ENCODE results near the gene ZNF124.

- TF ChIP-seq CEBPB (IDR thresholded peaks at IDR 0.05) (no peak), EP300 (IDR thresholded peaks at IDR 0.05; ENCODE audit: borderline replicate concordance) (no peak), ZBTB7A (IDR thresholded peaks at IDR 0.05; ENCODE audit: low read depth) (no peak), REST (IDR thresholded peaks at IDR 0.05; ENCODE audit: low read depth) (no peak), TAF1 (IDR thresholded peaks at IDR 0.05; ENCODE audit: low read depth) (no peak)
Observed at GRCh38 chr1:247180581-247180980, 8.8 kb upstream of the ZNF124 start.

All from Ishikawa (cell line).